ENCODE results near the gene PET117.

- TF ChIP-seq CTCF (IDR thresholded peaks at IDR 0.05; ENCODE audit: extremely low read depth in 1 of 2, insufficient read depth in 1 of 2, low read depth in 1 of 2, low read length in 2 of 2) (no peak), POLR2A (IDR thresholded peaks at IDR 0.05; ENCODE audit: low read depth, low read length) (no peak), EZH2 (IDR thresholded peaks at IDR 0.05; ENCODE audit: borderline replicate concordance, low read depth, low read length, severe bottlenecking) (no peak), POLR2AphosphoS5 (IDR thresholded peaks at IDR 0.05; ENCODE audit: insufficient read depth, low read depth, low read length) (no peak)
Measured at GRCh38 chr20:18103497-18103896, 34.2 kb upstream of the PET117 start.

Measured in endothelial cell of umbilical vein (primary cell).